SK-N-SH treated with all-trans-retinoic acid at 6 μM for 48 hours (cell line): ENCODE measurements around the gene LY6G5B.

Experiments
- ARNTL ChIP-seq: fragments of 450-650 bp; formaldehyde crosslinking; IDR thresholded peaks from 2 replicates; pipeline ENCODE4 v1.5.0; 2020; ENCODE audit warnings: low read depth, mild to moderate bottlenecking, moderate library complexity, borderline replicate concordance
- BACH2 ChIP-seq: fragments of 250-450 bp; sonication (Bioruptor Pico); IDR thresholded peaks from 2 replicates; pipeline ENCODE4 v1.9.0; 2021; ENCODE audit warnings: mild to moderate bottlenecking, borderline replicate concordance
- CREB5 ChIP-seq: fragments of 250-450 bp; sonication (Bioruptor Pico); IDR thresholded peaks from 2 replicates; pipeline ENCODE4 v1.5.1; 2020; ENCODE audit warnings: low read depth, mild to moderate bottlenecking, moderate library complexity
- CSDC2 ChIP-seq: fragments of 250-450 bp; sonication (Bioruptor Pico); IDR thresholded peaks from 2 replicates; pipeline ENCODE4 v1.5.0; 2020; ENCODE audit warnings: mild to moderate bottlenecking, moderate library complexity
- CSRNP3 ChIP-seq: fragments of 250-450 bp; sonication (Bioruptor Pico); IDR thresholded peaks from 2 replicates; pipeline ENCODE4 v1.5.1; 2021; ENCODE audit warnings: mild to moderate bottlenecking, moderate library complexity
- GLIS3 ChIP-seq: fragments of 250-450 bp; sonication (Bioruptor Pico); IDR thresholded peaks from 2 replicates; pipeline ENCODE4 v1.5.0; 2020; ENCODE audit warnings: mild to moderate bottlenecking, moderate library complexity
- ISL1 ChIP-seq: fragments of 250-450 bp; sonication (Bioruptor Pico); IDR thresholded peaks from 2 replicates; pipeline ENCODE4 v2.1.2; 2022; ENCODE audit warnings: mild to moderate bottlenecking, moderate library complexity
- OSR1 ChIP-seq: fragments of 250-450 bp; sonication (Bioruptor Pico); IDR thresholded peaks from 2 replicates; pipeline ENCODE4 v1.8.0; 2022; ENCODE audit warnings: moderate library complexity, mild to moderate bottlenecking, inconsistent platforms
- PATZ1 ChIP-seq: fragments of 250-450 bp; sonication (Bioruptor Pico); IDR thresholded peaks from 2 replicates; pipeline ENCODE4 v1.8.0; 2020; ENCODE audit warnings: mild to moderate bottlenecking, moderate library complexity, borderline replicate concordance
- TSHZ2 ChIP-seq: fragments of 250-450 bp; sonication (Bioruptor Pico); IDR thresholded peaks from 2 replicates; pipeline ENCODE4 v1.5.0; 2020; ENCODE audit warnings: mild to moderate bottlenecking, moderate library complexity
- ZC3H10 ChIP-seq: fragments of 250-450 bp; sonication (Bioruptor Pico); IDR thresholded peaks from 2 replicates; pipeline ENCODE4 v1.5.1; 2021; ENCODE audit warnings: mild to moderate bottlenecking, moderate library complexity
- ZFP3 ChIP-seq: fragments of 250-450 bp; sonication (Bioruptor Pico); IDR thresholded peaks from 2 replicates; pipeline ENCODE4 v1.5.0; 2020; ENCODE audit warnings: mild to moderate bottlenecking, moderate library complexity
- ZFP30 ChIP-seq: fragments of 450-650 bp; formaldehyde crosslinking; IDR thresholded peaks from 2 replicates; pipeline ENCODE4 v1.5.0; 2022; ENCODE audit warnings: mild to moderate bottlenecking, moderate library complexity
- ZNF70 ChIP-seq: fragments of 450-650 bp; formaldehyde crosslinking; IDR thresholded peaks from 2 replicates; pipeline ENCODE4 v1.5.0; 2020; ENCODE audit warnings: mild to moderate bottlenecking, moderate library complexity

GRCh38 chr6:31691564-31692108, 21.9 kb downstream of the LY6G5B start:
- TF ChIP-seq ARNTL (CRISPR knock-in tag), result no peak
- TF ChIP-seq ZC3H10 (CRISPR knock-in tag), result no peak
- no peak for TF ChIP-seq PATZ1 (CRISPR knock-in tag)
- no peak for TF ChIP-seq ZFP3 (CRISPR knock-in tag)
- no peak for TF ChIP-seq ZNF70 (CRISPR knock-in tag)
- TF ChIP-seq ISL1 (CRISPR knock-in tag), result no peak
- TF ChIP-seq TSHZ2 (CRISPR knock-in tag), result no peak
- TF ChIP-seq BACH2, result no peak
- no peak for TF ChIP-seq CSDC2 (CRISPR knock-in tag)
- no peak for TF ChIP-seq CREB5 (CRISPR knock-in tag)
- TF ChIP-seq ZFP30 (CRISPR knock-in tag), result no peak
- TF ChIP-seq CSRNP3 (CRISPR knock-in tag), result no peak
- no peak for TF ChIP-seq GLIS3 (CRISPR knock-in tag)
- no peak for TF ChIP-seq OSR1 (CRISPR knock-in tag)
